ENCODE measurements around the gene CYP2W1.

- TF ChIP-seq CTCF (tag by site-specific recombination; IDR thresholded peaks at IDR 0.05) (no peak), ZNF148 (tag by site-specific recombination; IDR thresholded peaks at IDR 0.05; ENCODE audit: borderline replicate concordance) (no peak), RBAK (tag by site-specific recombination; IDR thresholded peaks at IDR 0.05) (no peak), REST (tag by site-specific recombination; IDR thresholded peaks at IDR 0.05) (no peak), ZNF292 (tag by site-specific recombination; IDR thresholded peaks at IDR 0.05; ENCODE audit: borderline replicate concordance, low read depth) (no peak), ZNF394 (tag by site-specific recombination; IDR thresholded peaks at IDR 0.05; ENCODE audit: borderline replicate concordance) (no peak), ZNF274 (IDR thresholded peaks at IDR 0.05; ENCODE audit: low read length) (no peak), ZNF274 (tag by site-specific recombination; IDR thresholded peaks at IDR 0.05; ENCODE audit: borderline replicate concordance) (no peak), ZNF76 (tag by site-specific recombination; IDR thresholded peaks at IDR 0.05; ENCODE audit: borderline replicate concordance, low read depth) (no peak), ZNF670 (tag by site-specific recombination; IDR thresholded peaks at IDR 0.05; ENCODE audit: low read depth) (no peak), ZNF791 (tag by site-specific recombination; IDR thresholded peaks at IDR 0.05) (no peak), ZBTB17 (tag by site-specific recombination; IDR thresholded peaks at IDR 0.05) (no peak), ZBTB49 (tag by site-specific recombination; IDR thresholded peaks at IDR 0.05; ENCODE audit: low read depth) (no peak), YY1 (tag by site-specific recombination; IDR thresholded peaks at IDR 0.05) (no peak)
Observed at GRCh38 chr7:968205-969105, 14.5 kb upstream of the CYP2W1 start.

All from HEK293 (cell line).